Breast epithelium (tissue), 3 donors: Measurements from ENCODE around the gene SLC26A5.

Source experiments
- CTCF ChIP-seq, 3 donors: fragments of 450-650 bp; IDR thresholded peaks; one replicate each; pipeline ENCODE4 v1.5.1; 2016 to 2017; ENCODE audit warnings: antibody characterized with exemption in 3 of 3, mild to moderate bottlenecking in 3 of 3, moderate library complexity in 3 of 3
- POLR2A ChIP-seq: fragments of 450-650 bp; IDR thresholded peaks from one replicate; pipeline ENCODE4 v1.6.1; 2016; ENCODE audit warnings: antibody characterized with exemption, mild to moderate bottlenecking, moderate library complexity
- POLR2AphosphoS5 ChIP-seq, 3 donors: sonication (generic); formaldehyde crosslinking; IDR thresholded peaks; one replicate each; pipeline ENCODE4 v1.6.1; 2017; ENCODE audit warnings: antibody characterized with exemption in 3 of 3

DNA sequence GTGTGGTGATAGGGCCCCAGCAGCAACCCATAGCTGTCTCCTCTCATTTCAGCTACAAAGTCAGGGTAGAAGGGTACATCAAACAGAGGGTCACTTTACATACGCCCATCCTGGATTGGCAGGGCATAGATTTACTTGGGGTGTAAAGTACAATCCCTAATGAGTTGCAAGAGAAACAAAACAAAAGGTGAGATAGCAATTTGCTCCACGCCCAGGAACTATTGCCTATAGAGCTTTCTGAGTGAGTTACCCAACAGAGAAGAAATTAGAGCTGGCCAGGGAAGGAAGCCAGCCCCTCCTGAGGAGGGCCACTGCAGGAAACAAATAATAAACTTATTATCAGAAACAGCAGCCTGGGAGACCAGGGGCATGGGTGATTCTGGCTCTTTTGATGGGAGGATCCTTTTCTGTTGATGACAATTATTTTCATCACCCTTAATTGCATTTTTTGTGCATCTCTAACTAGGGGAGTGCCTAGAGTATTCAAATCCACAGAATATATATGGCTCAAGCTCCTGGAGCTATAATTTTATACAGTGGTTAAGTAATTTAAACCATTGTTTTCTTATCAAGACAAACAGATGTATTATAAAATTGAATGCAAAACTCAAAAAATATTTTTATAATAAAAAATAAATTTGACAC lies 47.4 kb downstream of the SLC26A5 start:
- TF ChIP-seq CTCF (IDR thresholded peaks at IDR 0.05) (no peak), POLR2A (no peak), POLR2AphosphoS5 (IDR thresholded peaks at IDR 0.05) (no peak)
